ENCODE measurements around the gene ST7. TPM values are rescaled to one million over a fixed set of nuclear protein-coding genes. Genes with fewer than 3 reads are reported as not detected.

Gene ST7
- total RNA-seq, 2 experiments from 2014 or later = 4.9 to 5.4 TPM

DNA sequence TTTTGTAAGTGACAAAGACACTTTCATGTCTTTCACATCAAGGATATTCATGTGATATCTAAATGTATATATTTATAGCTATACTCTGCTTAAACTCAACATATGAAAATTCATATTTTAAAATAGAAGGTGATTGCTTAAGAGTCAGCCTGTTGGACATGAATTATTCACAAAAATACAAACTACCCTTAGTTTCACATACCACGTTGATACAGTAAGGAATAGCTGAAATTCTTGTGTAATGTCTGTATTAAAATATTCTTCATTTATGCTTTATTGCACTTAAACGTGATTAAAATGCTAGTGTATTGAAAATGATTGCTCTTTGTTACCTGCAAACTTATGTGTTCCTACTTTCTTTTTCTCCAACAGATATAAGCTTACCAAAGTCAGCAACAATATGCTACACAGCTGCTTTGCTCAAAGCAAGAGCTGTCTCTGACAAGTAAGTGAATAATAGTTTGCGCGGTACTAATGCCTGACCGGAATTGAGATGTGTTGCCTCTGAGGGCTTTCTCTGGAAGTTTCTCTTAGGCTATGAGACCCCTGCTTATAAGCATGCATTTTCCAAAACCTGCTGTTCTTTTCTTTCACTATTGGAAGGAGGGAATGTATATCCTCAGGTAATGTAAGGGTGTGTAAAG, 235.8 kb downstream of the ST7 start:
- TF ChIP-seq, protein P1, sequence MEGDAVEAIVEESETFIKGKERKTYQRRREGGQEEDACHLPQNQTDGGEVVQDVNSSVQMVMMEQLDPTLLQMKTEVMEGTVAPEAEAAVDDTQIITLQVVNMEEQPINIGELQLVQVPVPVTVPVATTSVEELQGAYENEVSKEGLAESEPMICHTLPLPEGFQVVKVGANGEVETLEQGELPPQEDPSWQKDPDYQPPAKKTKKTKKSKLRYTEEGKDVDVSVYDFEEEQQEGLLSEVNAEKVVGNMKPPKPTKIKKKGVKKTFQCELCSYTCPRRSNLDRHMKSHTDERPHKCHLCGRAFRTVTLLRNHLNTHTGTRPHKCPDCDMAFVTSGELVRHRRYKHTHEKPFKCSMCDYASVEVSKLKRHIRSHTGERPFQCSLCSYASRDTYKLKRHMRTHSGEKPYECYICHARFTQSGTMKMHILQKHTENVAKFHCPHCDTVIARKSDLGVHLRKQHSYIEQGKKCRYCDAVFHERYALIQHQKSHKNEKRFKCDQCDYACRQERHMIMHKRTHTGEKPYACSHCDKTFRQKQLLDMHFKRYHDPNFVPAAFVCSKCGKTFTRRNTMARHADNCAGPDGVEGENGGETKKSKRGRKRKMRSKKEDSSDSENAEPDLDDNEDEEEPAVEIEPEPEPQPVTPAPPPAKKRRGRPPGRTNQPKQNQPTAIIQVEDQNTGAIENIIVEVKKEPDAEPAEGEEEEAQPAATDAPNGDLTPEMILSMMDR (IDR thresholded peaks at IDR 0.05) = no peak
- no peaks in the 10 kb centered on the region for H3K36me3 Mint-ChIP-seq (ENCODE audit: low read depth)
- Histone ChIP-seq H3K27me3 (ENCODE audit: control insufficient read depth in 1 of 2, insufficient read depth in 2 of 2, low read length in 2 of 2) (no peaks in the 10 kb centered on the region), H3K36me3 (ENCODE audit: insufficient read depth, low read length) (no peaks in the 10 kb centered on the region), H3K9me3 (ENCODE audit: control insufficient read depth in 1 of 2, insufficient read depth in 1 of 2, low read length in 2 of 2) (no peaks in the 10 kb centered on the region), H3K27ac (ENCODE audit: low read depth in 1 of 2, low read length in 2 of 2) (no peak overlapping the region), H3K4me3 (ENCODE audit: low read length) (no peak overlapping the region), H3K4me1 (ENCODE audit: insufficient read depth, low read length) (no peaks in the 10 kb centered on the region)
- no peak overlapping the region for H3K27ac Mint-ChIP-seq
- no peak overlapping the region for H3K4me3 Mint-ChIP-seq
- ChIA-PET CTCF (no interaction called here), POLR2A (no interaction called here)
- no peaks in the 10 kb centered on the region for H3K27me3 Mint-ChIP-seq
- no peaks in the 10 kb centered on the region for H3K4me1 Mint-ChIP-seq (ENCODE audit: low read depth)
- DNase-seq (no peak), ATAC-seq (ENCODE audit: poor library complexity) (no peak)
- no peaks in the 10 kb centered on the region for H3K9me3 Mint-ChIP-seq
- intact Hi-C loops (cut with DNase I, micrococcal nuclease) = no loop called here

DNA sequence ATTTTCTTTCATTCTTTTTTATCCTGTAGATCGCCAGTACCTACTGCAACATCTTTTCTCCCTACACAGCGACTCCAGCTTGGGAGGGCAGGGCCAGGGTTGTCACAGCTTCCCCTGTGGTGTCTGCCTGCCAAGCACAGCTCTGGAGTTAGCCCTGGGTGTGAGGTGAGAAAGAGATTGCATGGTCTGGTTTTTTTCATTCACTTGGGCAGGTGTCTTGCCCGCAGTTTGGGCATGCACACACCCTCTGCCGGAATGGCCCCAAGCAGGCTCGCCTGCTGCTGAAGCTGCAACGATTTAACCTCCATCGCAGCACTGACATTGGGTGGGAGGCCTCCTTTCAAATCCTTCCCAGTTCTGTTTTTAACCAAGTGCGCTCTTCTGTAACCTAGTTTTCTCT, 236.8 kb downstream of the ST7 start:
- no peaks in the 10 kb centered on the region for H3K27me3 ChIP-seq (ENCODE audit: control insufficient read depth in 1 of 2, insufficient read depth in 2 of 2, low read length in 2 of 2)
- Mint-ChIP-seq H3K4me1 (ENCODE audit: low read depth) (no peaks in the 10 kb centered on the region), H3K4me3 (no peak overlapping the region), H3K27ac (no peak overlapping the region), H3K9me3 (no peaks in the 10 kb centered on the region), H3K27me3 (no peaks in the 10 kb centered on the region), H3K36me3 (ENCODE audit: low read depth) (no peaks in the 10 kb centered on the region)
- POLR2A ChIA-PET = no interaction called here
- H3K36me3 ChIP-seq (ENCODE audit: insufficient read depth, low read length) = no peaks in the 10 kb centered on the region
- no peaks in the 10 kb centered on the region for H3K4me1 ChIP-seq (ENCODE audit: insufficient read depth, low read length)
- intact Hi-C loops (cut with DNase I, micrococcal nuclease) = no loop called here
- H3K9me3 ChIP-seq (ENCODE audit: control insufficient read depth in 1 of 2, insufficient read depth in 1 of 2, low read length in 2 of 2) = no peaks in the 10 kb centered on the region
- H3K4me3 ChIP-seq (ENCODE audit: low read length) = no peak overlapping the region
- CTCF ChIA-PET = no interaction called here
- no peak overlapping the region for H3K27ac ChIP-seq (ENCODE audit: low read depth in 1 of 2, low read length in 2 of 2)
- DNase-seq = no peak
- ATAC-seq (ENCODE audit: poor library complexity) = no peak
- TF ChIP-seq, protein P1 (IDR thresholded peaks at IDR 0.05) = no peak

DNA sequence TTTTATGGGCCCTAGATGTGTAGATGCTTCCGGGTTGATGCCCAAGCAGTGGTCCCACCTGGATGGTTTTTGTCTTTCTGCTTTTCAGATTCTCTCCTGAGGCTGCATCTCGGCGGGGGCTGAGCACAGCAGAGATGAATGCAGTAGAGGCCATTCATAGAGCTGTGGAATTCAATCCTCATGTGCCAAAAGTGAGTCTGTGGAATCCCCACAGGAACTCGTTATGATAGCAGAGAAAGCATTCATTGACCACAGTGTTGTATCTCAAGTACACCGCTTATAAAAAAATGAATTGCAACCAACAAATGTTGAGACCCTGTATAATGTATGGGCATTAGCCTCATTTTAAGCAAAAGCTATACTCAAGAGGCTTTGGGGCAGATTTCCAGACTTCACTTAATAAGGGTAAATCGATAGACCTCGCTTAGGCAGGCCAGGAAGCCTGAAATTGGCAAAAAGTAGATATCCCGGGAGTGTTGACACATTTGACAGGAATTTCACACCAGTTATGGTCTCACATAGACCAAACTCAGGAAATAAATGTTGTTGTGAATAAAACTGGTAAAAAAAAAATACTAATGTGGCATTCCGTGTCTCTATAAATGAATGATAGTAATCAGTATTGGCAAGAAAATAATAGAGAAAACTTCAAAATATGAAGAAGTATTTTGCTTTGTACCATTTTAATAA, 237.6 kb downstream of the ST7 start:
- Histone ChIP-seq H3K4me1 (ENCODE audit: insufficient read depth, low read length) (no peaks in the 10 kb centered on the region), H3K27me3 (ENCODE audit: control insufficient read depth in 1 of 2, insufficient read depth in 2 of 2, low read length in 2 of 2) (no peaks in the 10 kb centered on the region), H3K9me3 (ENCODE audit: control insufficient read depth in 1 of 2, insufficient read depth in 1 of 2, low read length in 2 of 2) (no peaks in the 10 kb centered on the region), H3K36me3 (ENCODE audit: insufficient read depth, low read length) (no peaks in the 10 kb centered on the region), H3K27ac (ENCODE audit: low read depth in 1 of 2, low read length in 2 of 2) (no peak overlapping the region), H3K4me3 (ENCODE audit: low read length) (no peak overlapping the region)
- ATAC-seq (ENCODE audit: poor library complexity) (no peak), DNase-seq (no peak)
- Mint-ChIP-seq H3K36me3 (ENCODE audit: low read depth) (no peaks in the 10 kb centered on the region), H3K27ac (no peak overlapping the region), H3K4me1 (ENCODE audit: low read depth) (no peaks in the 10 kb centered on the region), H3K27me3 (no peaks in the 10 kb centered on the region), H3K9me3 (no peaks in the 10 kb centered on the region), H3K4me3 (no peak overlapping the region)
- CTCF ChIA-PET = no interaction called here
- TF ChIP-seq, protein P1 (IDR thresholded peaks at IDR 0.05) = no peak
- POLR2A ChIA-PET = no interaction called here
- intact Hi-C loops (cut with DNase I, micrococcal nuclease) = no loop called here
